K562 (cell line): ENCODE results near the gene LCE2B. TPM values are rescaled to one million over a fixed set of nuclear protein-coding genes. Genes with fewer than 3 reads are reported as not detected.
"Not testable (repeated sequence)": the region's sequence is repeated elsewhere in the genome, so short reads cannot be mapped to it uniquely, and the experiment has no call there.

Experiments
- ATAC-seq: fragments of 200-7000 bp; cut with Tn5 transposase; 3 replicates; pipeline ENCODE4 v1.9.1; 2020; ENCODE audit warnings: moderate library complexity
- BruUV-seq: library from RNA; stranded (reverse); fragments of 400-500 nt; replicated peaks from 2 replicates; lab custom pipeline; 2021; lab: Mats Ljungman, UMichigan
- CTCF ChIA-PET: fragments of 300-600 bp; formaldehyde crosslinking; extraction: SDS; loops from one replicate; lab custom pipeline; 2021; ENCODE audit warnings: low intra/inter-chr PET ratio; lab: Yijun Ruan, JAX
- POLR2A ChIA-PET: fragments of 300-600, 350-650 bp; sonication (Branson Sonifier 250); formaldehyde crosslinking; extraction: SDS; loops from one replicate; lab custom pipeline; 2021; ENCODE audit warnings: antibody characterized with exemption, inconsistent platforms; lab: Yijun Ruan, JAX
- DNase-seq, 4 experiments: peaks; one replicate each; pipeline versions ENCODE4 v3.0.0 to v3.0.0-alpha.2; 2011 to 2018; ENCODE audit warnings: low spot score in 3 of 4, mixed read lengths in 3 of 4; ENCODE audit errors: extremely low read depth in 1 of 4
- FAIRE-seq: peaks from 2 replicates; lab custom pipeline; 2011; peaks lifted over from hg19 to GRCh38; lab: Jason Lieb, UNC
- H2AFZ ChIP-seq: 2 replicates; pipeline ENCODE4 v1.6.0; 2011; ENCODE audit warnings: low read depth, low read length, control low read depth, inconsistent platforms
- H3K27ac ChIP-seq: fragments of 200-600 bp; 3 replicates; pipeline ENCODE4 v1.8.0; 2011; ENCODE audit warnings: low read depth, mild to moderate bottlenecking, control low read depth, inconsistent platforms, low read length, moderate library complexity, mixed read lengths; ENCODE audit errors: extremely low read depth
- H3K27me3 ChIP-seq, 2 experiments: fragments of 300-600 bp in 1 of 2; 2 replicates in 1 of 2; 3 replicates in 1 of 2; pipeline versions ENCODE4 v1.6.0 to v1.8.0; 2011; ENCODE audit warnings: inconsistent platforms in 2 of 2, low read length in 2 of 2, mild to moderate bottlenecking in 1 of 2, mixed read lengths in 1 of 2, moderate library complexity in 1 of 2; ENCODE audit not compliant: control insufficient read depth in 2 of 2, insufficient read depth in 2 of 2
- H3K36me3 ChIP-seq: fragments of 300-600 bp; 3 replicates; pipeline ENCODE4 v1.8.0; 2011; ENCODE audit warnings: mild to moderate bottlenecking, low read length, inconsistent platforms; ENCODE audit not compliant: control insufficient read depth, insufficient read depth
- H3K4me1 ChIP-seq, 2 experiments: fragments of 200-600 bp in 1 of 2; replicated peaks in 1 of 2; 2 replicates in 1 of 2; 3 replicates in 1 of 2; pipeline versions ENCODE4 v1.5.1 to v1.8.0; 2011; ENCODE audit warnings: inconsistent platforms in 2 of 2, low read length in 2 of 2, mild to moderate bottlenecking in 1 of 2, mixed read lengths in 1 of 2, moderate library complexity in 1 of 2; ENCODE audit not compliant: control insufficient read depth in 2 of 2, insufficient read depth in 2 of 2
- H3K4me2 ChIP-seq: 2 replicates; pipeline ENCODE4 v1.6.1; 2011; ENCODE audit warnings: low read length, control low read depth, inconsistent platforms, mixed read lengths; ENCODE audit not compliant: insufficient read depth
- H3K4me3 ChIP-seq: fragments of 200-600 bp; sonication (generic), shearing (Covaris generic); 2 replicates; pipeline ENCODE4 v1.5.1; 2016; ENCODE audit warnings: control low read depth, inconsistent platforms
- H3K79me2 ChIP-seq: fragments of 200-600 bp; 3 replicates; pipeline ENCODE4 v1.8.0; 2011; ENCODE audit warnings: low read length, inconsistent platforms; ENCODE audit not compliant: control insufficient read depth, insufficient read depth
- H3K9ac ChIP-seq, 2 experiments: 2 replicates each; pipeline versions ENCODE4 v1.6.0 to v1.6.1; 2011; ENCODE audit warnings: low read depth in 2 of 2, low read length in 2 of 2, control low read depth in 1 of 2, inconsistent platforms in 1 of 2, mild to moderate bottlenecking in 1 of 2, mixed read lengths in 1 of 2; ENCODE audit not compliant: insufficient read depth in 1 of 2
- H3K9me1 ChIP-seq: one replicate; pipeline ENCODE4 v1.6.0; 2011; ENCODE audit warnings: inconsistent platforms, mild to moderate bottlenecking, low read length, moderate library complexity; ENCODE audit not compliant: control insufficient read depth, insufficient read depth
- H3K9me3 ChIP-seq: replicated peaks from 2 replicates; pipeline ENCODE4 v1.5.1; 2011; ENCODE audit warnings: low read depth, low read length, inconsistent platforms; ENCODE audit not compliant: control insufficient read depth, insufficient read depth
- H4K20me1 ChIP-seq: replicated peaks from 2 replicates; pipeline ENCODE4 v1.6.1; 2011; ENCODE audit warnings: low read length, inconsistent platforms, mixed read lengths; ENCODE audit not compliant: control insufficient read depth, insufficient read depth
- FOXJ3 ChIP-seq: sonication (generic); formaldehyde crosslinking; IDR thresholded peaks from 2 replicates; pipeline ENCODE4 v1.4.0; 2020; ENCODE audit warnings: mild to moderate bottlenecking, missing genetic modification reagents
- WGBS: fragments of 100-300 bp; shearing (Covaris generic); methylation state at CpG from one replicate; pipeline ENCODE4 v1.1.6; 2016; ENCODE audit warnings: low coverage, mixed read lengths; ENCODE audit not compliant: insufficient coverage; ENCODE audit errors: missing lambda C conversion rate; 5-methylcytosine and 5-hydroxymethylcytosine counted together
- in situ Hi-C: fragments of 300-500 bp; cut with MboI; formaldehyde crosslinking; loops from 4 replicates; pipeline ENCODE4 v1.15.0; 2018; ENCODE audit warnings: inconsistent platforms, mixed read lengths
- intact Hi-C: fragments of 100-400 bp; cut with micrococcal nuclease; formaldehyde crosslinking; loops from 2 replicates; pipeline ENCODE4 v1.14.2; 2022
- polyA plus RNA-seq, 8 experiments: library from polyadenylated mRNA; depleted of rRNA in 4 of 8; stranded (reverse) in 5 of 8; unstranded in 3 of 8; fragments of >200 nt; fragmentation: Nextera tagmentation in 2 of 8; fragmentation: Illumina TruSeq in 1 of 8; extraction: Ambion mirVana in 2 of 8; extraction: Trizol in 1 of 8; gene quantifications; 2 replicates each; pipeline versions ENCODE4 v1.2.1 to v1.2.3, GENCODE V29; 2011 to 2014; ENCODE audit warnings: inconsistent platforms in 1 of 8, missing spikeins in 1 of 8
- total RNA-seq, 7 experiments: library from RNA; depleted of rRNA in 6 of 7; stranded (reverse); fragments of >200 nt in 6 of 7; fragmentation: Illumina TruSeq in 2 of 7; extraction: Trizol in 2 of 7; gene quantifications; 2 replicates each; pipeline versions ENCODE4 v1.2.1 to v1.2.3, GENCODE V29; 2011 to 2021; ENCODE audit warnings: low replicate concordance in 1 of 7
- TF ChIP-seq, protein P1 (sequence below): fragments of 250-450 bp; sonication (Bioruptor Pico); IDR thresholded peaks from 2 replicates; pipeline ENCODE4 v1.4.0; 2020

LCE2B gene
- total and polyA plus RNA-seq, 9 of the 15 experiments (the other 6 are each of a cell fraction or from before 2014, with no cell fraction given) = not detected

GRCh38 chr1:152673016-152673415 is 12.9 kb upstream of the LCE2B start (continued):
- TF ChIP-seq, protein P1, sequence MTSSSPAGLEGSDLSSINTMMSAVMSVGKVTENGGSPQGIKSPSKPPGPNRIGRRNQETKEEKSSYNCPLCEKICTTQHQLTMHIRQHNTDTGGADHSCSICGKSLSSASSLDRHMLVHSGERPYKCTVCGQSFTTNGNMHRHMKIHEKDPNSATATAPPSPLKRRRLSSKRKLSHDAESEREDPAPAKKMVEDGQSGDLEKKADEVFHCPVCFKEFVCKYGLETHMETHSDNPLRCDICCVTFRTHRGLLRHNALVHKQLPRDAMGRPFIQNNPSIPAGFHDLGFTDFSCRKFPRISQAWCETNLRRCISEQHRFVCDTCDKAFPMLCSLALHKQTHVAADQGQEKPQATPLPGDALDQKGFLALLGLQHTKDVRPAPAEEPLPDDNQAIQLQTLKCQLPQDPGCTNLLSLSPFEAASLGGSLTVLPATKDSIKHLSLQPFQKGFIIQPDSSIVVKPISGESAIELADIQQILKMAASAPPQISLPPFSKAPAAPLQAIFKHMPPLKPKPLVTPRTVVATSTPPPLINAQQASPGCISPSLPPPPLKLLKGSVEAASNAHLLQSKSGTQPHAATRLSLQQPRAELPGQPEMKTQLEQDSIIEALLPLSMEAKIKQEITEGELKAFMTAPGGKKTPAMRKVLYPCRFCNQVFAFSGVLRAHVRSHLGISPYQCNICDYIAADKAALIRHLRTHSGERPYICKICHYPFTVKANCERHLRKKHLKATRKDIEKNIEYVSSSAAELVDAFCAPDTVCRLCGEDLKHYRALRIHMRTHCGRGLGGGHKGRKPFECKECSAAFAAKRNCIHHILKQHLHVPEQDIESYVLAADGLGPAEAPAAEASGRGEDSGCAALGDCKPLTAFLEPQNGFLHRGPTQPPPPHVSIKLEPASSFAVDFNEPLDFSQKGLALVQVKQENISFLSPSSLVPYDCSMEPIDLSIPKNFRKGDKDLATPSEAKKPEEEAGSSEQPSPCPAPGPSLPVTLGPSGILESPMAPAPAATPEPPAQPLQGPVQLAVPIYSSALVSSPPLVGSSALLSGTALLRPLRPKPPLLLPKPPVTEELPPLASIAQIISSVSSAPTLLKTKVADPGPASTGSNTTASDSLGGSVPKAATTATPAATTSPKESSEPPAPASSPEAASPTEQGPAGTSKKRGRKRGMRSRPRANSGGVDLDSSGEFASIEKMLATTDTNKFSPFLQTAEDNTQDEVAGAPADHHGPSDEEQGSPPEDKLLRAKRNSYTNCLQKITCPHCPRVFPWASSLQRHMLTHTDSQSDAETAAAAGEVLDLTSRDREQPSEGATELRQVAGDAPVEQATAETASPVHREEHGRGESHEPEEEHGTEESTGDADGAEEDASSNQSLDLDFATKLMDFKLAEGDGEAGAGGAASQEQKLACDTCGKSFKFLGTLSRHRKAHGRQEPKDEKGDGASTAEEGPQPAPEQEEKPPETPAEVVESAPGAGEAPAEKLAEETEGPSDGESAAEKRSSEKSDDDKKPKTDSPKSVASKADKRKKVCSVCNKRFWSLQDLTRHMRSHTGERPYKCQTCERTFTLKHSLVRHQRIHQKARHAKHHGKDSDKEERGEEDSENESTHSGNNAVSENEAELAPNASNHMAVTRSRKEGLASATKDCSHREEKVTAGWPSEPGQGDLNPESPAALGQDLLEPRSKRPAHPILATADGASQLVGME = no peak
- TF ChIP-seq FOXJ3 (CRISPR knock-in tag) = no peak

DNA sequence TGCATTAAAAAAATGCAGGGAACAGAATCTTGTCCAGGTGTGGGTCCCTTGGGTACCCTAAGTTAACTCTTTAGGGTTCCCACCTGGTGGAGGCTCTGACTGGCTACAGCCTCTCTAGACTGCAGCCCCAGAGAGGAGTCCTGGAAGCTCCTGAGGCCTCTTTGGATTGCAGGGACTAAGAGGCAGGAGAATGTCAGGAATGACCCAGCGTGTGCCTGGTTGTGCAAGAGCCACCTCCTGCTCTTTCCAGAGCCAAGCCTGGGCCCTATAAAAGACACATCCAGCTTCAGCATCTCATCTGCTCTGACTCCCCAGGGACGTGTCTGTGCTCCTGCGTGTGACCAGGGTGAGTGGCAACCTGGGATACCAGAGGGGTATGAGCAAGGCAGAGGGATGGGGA is 10.9 kb upstream of the LCE2B start, which contains the start of gene LCE2C:
Gene LCE2C, plus strand, starts transcription at position 297 of the 400 bp plus-strand sequence. CDS start 737 bp downstream, outside the sequence.
- DNase-seq, H3K27me3 ChIP-seq, H3K4me3 ChIP-seq, ATAC-seq, H3K36me3 ChIP-seq, H3K27ac ChIP-seq, H3K9me1 ChIP-seq, intact Hi-C loops, BruUV-seq, H3K9ac ChIP-seq, H4K20me1 ChIP-seq, FAIRE-seq, in situ Hi-C loops, H3K79me2 ChIP-seq, POLR2A ChIA-PET, H3K9me3 ChIP-seq, H3K4me2 ChIP-seq, CTCF ChIA-PET, H2AFZ ChIP-seq, H3K4me1 ChIP-seq: not testable (repeated sequence)
- 0% methylated on average over 1 of the region's 3 CpGs for WGBS
